Ectodermal cell (in vitro differentiated cells): Measurements from ENCODE around the gene ZNF541.
A peak's percentile ranks its signal among the peaks of the same experiment; 100 is the strongest.

ENCODE experiments used
- H3K27ac ChIP-seq: 2 replicates; pipeline ENCODE4 v1.7.0; 2013; ENCODE audit warnings: mild to moderate bottlenecking, low read depth, low read length; ENCODE audit not compliant: insufficient read depth, poor library complexity, severe bottlenecking
- H3K27me3 ChIP-seq: 2 replicates; pipeline ENCODE4 v1.7.0; 2013; ENCODE audit warnings: mild to moderate bottlenecking, low read length; ENCODE audit not compliant: insufficient read depth, control insufficient read depth, poor library complexity, severe bottlenecking
- H3K36me3 ChIP-seq: one replicate; pipeline ENCODE4 v1.7.0; 2013; ENCODE audit warnings: low read length; ENCODE audit not compliant: control insufficient read depth, insufficient read depth
- H3K4me1 ChIP-seq: one replicate; pipeline ENCODE4 v1.7.0; 2013; ENCODE audit warnings: low read length; ENCODE audit not compliant: control insufficient read depth, insufficient read depth
- H3K4me3 ChIP-seq: 2 replicates; pipeline ENCODE4 v1.7.0; 2013; ENCODE audit warnings: low read depth, low read length, control low read depth; ENCODE audit not compliant: insufficient read depth
- H3K9me3 ChIP-seq: 2 replicates; pipeline ENCODE4 v1.7.0; 2013; ENCODE audit warnings: mild to moderate bottlenecking, low read length, moderate library complexity; ENCODE audit not compliant: control insufficient read depth
- WGBS, 2 experiments: methylation state at CpG; one replicate each; pipeline ENCODE4 v1.1.7; 2013; ENCODE audit warnings: missing lambda C conversion rate in 2 of 2; 5-methylcytosine and 5-hydroxymethylcytosine counted together

Gene ZNF541

DNA sequence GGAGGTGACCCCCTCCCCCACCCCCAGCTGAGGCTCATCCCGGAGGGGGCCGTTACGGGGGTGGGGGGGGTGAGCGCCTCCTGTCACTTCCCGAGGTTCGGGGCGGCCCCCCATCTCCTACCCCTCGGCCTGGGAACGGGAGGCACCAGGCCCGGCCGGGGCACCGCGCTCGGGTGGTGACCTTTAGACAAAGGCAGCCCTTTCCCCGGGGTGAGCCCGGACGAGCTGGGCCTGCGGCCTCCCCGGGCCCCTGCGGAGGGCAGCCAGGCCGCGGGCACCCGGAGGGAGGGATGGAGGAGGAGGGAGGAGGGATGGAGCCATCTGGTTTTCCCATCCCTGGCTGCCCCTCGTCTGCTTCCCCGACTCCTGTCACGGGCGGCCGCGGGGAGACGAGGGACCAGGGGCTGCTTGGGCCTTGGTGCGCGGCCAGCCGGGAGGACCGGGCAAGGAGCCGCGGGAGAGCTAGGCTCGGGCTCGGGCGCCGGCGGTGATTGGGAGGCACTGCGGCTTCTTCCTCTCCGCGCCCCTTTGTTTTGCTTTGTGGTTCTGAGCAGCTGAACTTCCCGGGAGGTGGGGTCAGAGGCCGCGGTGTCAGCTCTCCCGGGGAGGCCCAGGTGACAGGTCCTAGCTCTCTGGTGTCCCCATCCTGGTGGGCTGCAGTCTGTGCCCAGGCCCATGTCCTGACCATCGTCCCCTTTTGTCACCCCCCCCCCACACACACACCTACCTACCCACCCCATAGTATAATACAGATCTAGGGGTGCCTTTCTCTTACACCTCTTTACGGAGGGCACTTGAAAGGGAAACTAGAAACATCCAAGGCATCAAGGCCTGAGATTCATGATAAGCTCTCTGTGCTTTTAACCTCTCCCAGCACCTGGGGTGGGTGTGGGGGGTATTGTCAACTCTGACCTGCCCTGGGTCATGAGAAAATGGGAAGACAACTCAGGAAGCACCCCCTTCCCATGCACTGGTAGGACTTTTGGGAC lies 37.3 kb upstream of the ZNF541 start:
- peaks cover 19% of the 10 kb centered on the region for H3K4me1 ChIP-seq
- peak overlapping the region; percentile 86 for H3K4me3 ChIP-seq
- H3K27ac ChIP-seq, result peak overlapping the region; percentile 69
- H3K27me3 ChIP-seq, result no peaks in the 10 kb centered on the region
- WGBS, 2 experiments, result 1% methylated on average over 50 of the region's 50 CpGs
- H3K9me3 ChIP-seq, result no peaks in the 10 kb centered on the region
- H3K36me3 ChIP-seq, result no peaks in the 10 kb centered on the region

DNA sequence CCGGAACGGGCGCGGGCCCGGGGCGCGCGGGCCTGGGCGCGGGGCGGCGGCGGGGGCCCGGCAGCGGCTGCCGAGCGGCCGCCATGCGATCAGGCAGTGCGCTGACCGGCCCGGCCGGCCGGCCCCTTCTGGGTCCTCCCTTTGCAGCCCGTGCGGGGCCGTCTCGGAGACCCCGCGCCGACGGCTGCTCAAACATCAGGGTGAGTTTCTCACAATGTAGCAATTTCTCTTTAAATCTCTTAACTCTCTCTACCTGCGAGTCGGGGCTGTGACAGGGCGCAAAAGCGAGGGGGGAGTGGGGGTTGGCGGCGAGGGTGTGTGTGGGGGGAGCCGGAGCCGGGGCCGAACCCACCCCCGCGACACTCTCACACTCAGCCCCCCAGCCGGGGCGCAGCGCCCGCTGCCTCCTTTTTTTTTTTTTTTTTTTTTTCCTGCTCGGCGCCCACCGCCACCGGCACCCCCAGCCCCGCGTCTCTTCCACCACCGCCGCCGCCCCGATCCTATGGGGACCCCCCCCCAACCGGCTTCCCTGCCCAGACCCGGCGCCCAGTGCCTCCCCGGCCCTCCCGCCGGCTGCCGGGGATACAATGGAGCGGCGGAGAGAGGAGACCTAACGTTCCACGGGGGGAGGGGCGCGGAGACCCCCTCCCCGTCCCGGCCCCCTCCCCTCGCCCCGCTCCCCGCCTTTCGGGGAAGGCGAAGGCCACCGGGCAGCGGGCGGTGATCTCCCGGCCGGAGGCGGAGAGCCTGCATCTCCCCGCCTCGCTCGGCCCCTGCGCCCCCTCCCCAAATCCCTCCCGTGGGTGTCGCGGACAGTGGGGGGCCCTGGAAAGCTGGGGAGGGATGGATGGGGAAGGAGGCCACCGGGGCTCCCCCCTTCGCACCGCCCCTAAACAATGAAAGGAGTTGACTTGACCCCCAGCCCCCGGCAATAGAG lies 36.3 kb upstream of the ZNF541 start, which contains the start of gene BICRA:
BICRA (plus strand) TSS at position 166 of the 937 bp plus-strand sequence. CDS start 64,441 bp downstream, outside the sequence.
- peak within 1 kb of the TSS; percentile 96 for H3K4me3 ChIP-seq
- H3K27ac ChIP-seq, result peak within 1 kb of the TSS; percentile 84
- no peaks in the 10 kb centered on the region for H3K36me3 ChIP-seq
- peaks cover 19% of the 10 kb centered on the region for H3K4me1 ChIP-seq
- WGBS, 2 experiments, result 0 to 1% methylated on average over 85 to 94 of the region's 94 CpGs
- no peaks in the 10 kb centered on the region for H3K9me3 ChIP-seq
- H3K27me3 ChIP-seq, result no peaks in the 10 kb centered on the region

DNA sequence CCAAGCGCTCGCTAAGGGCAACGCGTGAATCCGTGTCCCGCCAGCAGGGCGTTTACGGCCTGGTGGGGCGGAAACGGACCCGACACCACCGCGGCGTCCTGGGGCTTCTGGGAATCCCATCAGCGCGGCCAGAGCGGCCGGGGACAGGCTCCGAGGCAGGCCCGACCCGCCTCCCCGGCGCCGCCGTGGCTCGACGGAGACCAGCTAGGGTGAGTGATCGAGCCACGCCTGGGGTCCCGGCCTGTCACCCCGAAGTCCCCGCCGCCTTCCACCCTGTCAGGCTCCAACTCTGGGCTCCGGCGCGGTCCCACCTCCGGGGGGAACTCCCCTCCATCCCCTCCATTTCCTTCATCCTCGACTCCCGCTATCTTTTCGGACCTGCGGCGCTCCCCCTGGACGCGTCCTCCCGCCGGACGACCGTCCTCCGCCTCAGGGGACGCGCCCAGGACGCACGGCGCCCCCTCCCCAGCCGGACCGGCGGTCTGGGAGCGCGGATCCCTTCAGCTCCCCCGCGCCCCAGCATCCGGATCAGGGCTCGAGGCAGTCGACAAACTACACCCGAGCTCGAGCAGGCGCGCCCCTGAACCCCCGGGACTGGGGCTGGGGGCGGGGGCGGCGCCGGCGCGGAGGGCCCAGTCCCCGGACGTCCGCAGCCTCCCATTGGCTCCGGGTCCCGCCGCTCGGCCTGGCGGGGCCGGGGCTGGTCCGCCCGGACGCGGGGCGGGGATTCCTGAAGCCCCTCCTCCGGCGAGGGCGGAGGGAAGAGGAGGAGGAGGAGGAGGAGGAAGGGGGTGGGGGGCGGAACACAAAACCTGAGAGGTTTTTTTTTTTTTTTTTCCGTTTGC lies 35.3 kb upstream of the ZNF541 start:
- no peaks in the 10 kb centered on the region for H3K9me3 ChIP-seq
- H3K36me3 ChIP-seq, result no peaks in the 10 kb centered on the region
- 0% methylated on average over 90 to 92 of the region's 94 CpGs for WGBS, 2 experiments
- H3K4me1 ChIP-seq, result peaks cover 12% of the 10 kb centered on the region
- peak overlapping the region; percentile 84 for H3K27ac ChIP-seq
- no peaks in the 10 kb centered on the region for H3K27me3 ChIP-seq
- H3K4me3 ChIP-seq, result peak overlapping the region; percentile 96

DNA sequence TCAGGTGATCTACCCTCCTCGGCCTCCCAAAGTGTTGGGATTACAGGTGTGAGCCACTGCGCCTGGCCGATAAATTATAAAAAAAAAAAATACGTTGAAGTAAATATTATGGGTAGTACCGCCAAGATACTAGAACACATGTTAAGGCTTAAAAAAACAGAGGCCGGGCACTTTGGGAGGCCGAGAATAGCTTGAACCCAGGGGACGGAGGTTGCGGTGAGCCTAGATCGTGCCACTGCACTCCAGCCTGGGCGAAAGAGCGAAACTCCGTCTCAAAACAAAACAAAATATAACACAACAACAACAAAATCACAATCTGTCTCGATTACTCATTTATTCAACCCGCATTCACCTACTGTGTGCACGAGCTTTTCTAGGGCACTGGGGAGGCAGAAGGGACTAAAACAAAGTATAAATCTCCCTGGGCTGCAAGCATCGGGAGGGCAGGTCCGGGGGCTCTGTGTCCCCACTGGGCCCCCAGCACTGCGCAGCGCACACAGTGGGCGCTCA lies 34.7 kb upstream of the ZNF541 start:
- no peaks in the 10 kb centered on the region for H3K9me3 ChIP-seq
- no peaks in the 10 kb centered on the region for H3K36me3 ChIP-seq
- H3K4me3 ChIP-seq, result peak overlapping the region; percentile 96
- 45 to 46% methylated on average over 21 of the region's 21 CpGs for WGBS, 2 experiments
- peak overlapping the region; percentile 84 for H3K27ac ChIP-seq
- H3K27me3 ChIP-seq, result no peaks in the 10 kb centered on the region
- peaks cover 8% of the 10 kb centered on the region for H3K4me1 ChIP-seq

DNA sequence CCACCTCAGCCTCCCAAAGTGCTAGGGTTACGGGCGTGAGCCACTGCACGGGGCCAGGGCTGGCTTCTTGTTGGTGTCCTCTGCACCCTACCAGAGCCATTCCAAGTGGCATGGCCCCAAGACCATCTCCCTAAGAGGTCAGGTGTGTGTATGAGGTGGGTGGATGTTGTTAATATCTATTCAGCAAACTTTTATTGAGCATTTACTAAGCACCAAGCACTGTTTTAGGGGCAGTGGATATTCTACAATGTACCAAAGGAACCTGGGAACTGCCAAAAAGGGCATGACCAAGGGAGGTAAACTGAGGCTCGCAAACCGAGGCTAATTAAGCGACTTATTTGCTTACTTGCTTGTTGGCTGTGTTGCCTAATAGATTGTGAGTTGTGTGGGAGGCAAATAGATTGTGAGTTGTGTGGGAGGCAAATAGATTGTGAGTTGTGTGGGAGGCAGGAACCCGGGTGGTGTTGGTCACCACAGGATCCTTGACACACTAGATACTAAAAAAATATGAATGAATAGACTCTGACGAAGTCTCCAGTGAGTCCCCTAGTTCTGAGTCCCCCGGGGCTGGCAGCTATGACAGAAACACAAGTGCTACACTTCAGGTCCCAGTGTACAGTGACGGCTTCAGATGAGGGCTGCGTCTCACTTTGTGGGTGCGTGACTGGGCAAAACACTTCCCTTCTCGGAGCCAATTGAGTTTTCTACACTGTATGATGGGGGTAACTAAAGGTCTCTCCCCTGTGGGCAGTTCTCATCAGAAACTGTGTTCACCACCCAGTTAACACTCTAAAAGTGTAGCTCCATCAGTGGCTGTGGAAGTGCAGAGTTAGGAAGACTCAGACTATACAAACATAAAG lies 31.0 kb upstream of the ZNF541 start:
- WGBS, 2 experiments, result 83 to 84% methylated on average over 13 of the region's 13 CpGs
- no peak overlapping the region for H3K4me3 ChIP-seq
- H3K27ac ChIP-seq, result no peak overlapping the region
- no peaks in the 10 kb centered on the region for H3K27me3 ChIP-seq
- H3K36me3 ChIP-seq, result no peaks in the 10 kb centered on the region
- peaks cover 4% of the 10 kb centered on the region for H3K4me1 ChIP-seq
- no peaks in the 10 kb centered on the region for H3K9me3 ChIP-seq

DNA sequence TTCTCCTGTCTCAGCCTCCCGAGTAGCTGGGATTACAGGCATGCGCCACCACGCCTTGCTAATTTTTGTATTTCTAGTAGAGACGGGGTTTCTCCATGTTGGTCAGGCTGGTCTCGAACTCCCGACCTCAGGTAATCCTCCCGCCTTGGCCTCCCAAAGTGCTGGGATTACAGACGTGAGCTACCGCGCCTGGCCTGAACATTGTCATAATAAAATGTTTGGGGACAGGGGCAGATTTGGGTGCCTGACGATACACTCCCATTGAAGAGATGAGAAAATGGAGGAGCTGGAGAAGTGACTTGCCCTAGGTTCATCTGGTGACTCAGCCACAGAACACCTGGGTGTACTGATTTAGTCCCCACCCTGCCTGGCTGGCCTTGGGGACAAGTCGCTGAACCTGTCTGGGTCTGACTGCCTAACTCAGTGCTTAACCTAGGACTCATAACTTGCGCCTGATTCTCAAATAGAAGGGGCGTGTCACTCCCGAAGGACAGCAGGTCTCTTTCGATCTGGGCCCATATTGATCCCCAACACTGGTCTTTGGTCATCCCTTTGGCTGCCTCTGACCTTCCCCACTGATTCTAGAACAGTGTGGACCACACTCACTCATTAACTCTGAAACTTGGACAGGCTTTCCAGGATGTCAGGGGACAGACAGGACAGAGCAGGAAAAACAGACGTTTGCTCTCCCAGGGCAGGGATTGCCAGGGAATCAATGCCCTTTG lies 28.4 kb upstream of the ZNF541 start:
- Histone ChIP-seq H3K27ac (no peak overlapping the region), H3K4me3 (peak overlapping the region; percentile 60), H3K9me3 (no peaks in the 10 kb centered on the region), H3K36me3 (no peaks in the 10 kb centered on the region), H3K27me3 (no peaks in the 10 kb centered on the region), H3K4me1 (peaks cover 9% of the 10 kb centered on the region)
- WGBS, 2 experiments, result 88 to 91% methylated on average over 17 of the region's 17 CpGs

DNA sequence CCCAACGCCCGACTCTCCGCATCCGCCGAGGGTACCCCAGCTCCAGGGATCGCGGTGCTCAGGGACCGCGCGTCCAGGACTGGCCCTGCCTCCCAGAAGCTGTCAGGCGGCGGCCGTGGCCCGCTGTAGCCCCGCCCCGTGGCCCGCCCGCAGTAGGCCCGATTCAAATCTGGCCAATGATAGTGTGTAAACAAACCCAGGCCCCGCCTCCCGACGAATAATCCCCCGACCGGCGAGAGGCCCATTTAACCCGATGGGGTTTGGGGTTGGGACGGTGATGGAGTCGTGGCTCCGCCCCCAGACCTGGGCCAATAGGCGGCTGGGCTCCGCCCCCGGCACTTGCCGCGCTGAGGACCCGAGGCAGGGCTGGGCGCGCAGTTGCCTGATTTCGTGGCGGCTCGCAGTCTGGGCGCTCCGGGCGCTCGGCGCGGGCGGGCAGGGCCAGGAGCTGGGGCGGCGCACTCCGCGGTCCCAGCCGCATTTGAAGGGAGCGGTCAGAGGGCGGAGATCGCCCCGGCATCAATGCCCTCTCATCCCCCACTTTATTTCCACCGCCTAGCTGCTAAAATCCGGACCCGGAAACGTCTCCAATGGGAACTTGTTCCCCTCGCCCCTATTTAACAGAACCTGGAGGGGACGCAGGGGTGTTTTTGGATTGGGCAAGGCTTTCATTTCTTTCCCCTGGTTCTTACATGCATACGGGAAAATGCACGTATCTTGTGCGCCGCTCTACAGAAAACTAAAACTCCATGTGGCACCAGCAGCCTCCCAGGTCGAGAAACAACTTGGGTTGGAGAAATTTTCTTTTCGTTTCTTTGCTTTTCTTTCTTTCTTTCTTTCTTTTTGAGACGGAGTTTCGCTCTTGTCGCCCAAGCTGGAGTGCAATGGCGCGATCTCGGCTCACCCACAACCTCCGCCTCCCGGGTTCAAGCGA lies 27.6 kb upstream of the ZNF541 start:
- peaks cover 9% of the 10 kb centered on the region for H3K4me1 ChIP-seq
- H3K27ac ChIP-seq, result peak overlapping the region; percentile 18
- H3K9me3 ChIP-seq, result no peaks in the 10 kb centered on the region
- no peaks in the 10 kb centered on the region for H3K27me3 ChIP-seq
- H3K36me3 ChIP-seq, result no peaks in the 10 kb centered on the region
- peak overlapping the region; percentile 60 for H3K4me3 ChIP-seq
- 9% methylated on average over 77 of the region's 77 CpGs for whole genome bisulfite sequencing, 2 experiments
